Small intestine (tissue), 7 donors: ENCODE results near the gene NLRP13. TPM values are rescaled to one million over a fixed set of nuclear protein-coding genes. Genes with fewer than 3 reads are reported as not detected.

Experiments used
- DNase-seq, 2 donors: peaks; one replicate each; pipeline versions ENCODE4 v3.0.0 to v3.0.0-alpha.2; 2013
- FAIRE-seq: peaks from 2 replicates; lab custom pipeline; 2012; peaks lifted over from hg19 to GRCh38; lab: Jason Lieb, UNC
- H3K27ac ChIP-seq, 3 donors: one replicate each; pipeline ENCODE4 v1.5.1; 2013; ENCODE audit warnings: low read length in 2 of 3, mild to moderate bottlenecking in 2 of 3, control low read depth in 1 of 3, inconsistent platforms in 1 of 3, low read depth in 1 of 3, moderate library complexity in 1 of 3
- H3K27me3 ChIP-seq, 3 donors: one replicate each; pipeline ENCODE4 v1.6.1; 2013; ENCODE audit warnings: low read length in 3 of 3, inconsistent platforms in 1 of 3; ENCODE audit not compliant: control insufficient read depth in 3 of 3, insufficient read depth in 3 of 3
- H3K36me3 ChIP-seq, 3 donors: one replicate each; pipeline ENCODE4 v1.6.1; 2013; ENCODE audit warnings: low read length in 3 of 3, inconsistent platforms in 1 of 3, low read depth in 1 of 3, mild to moderate bottlenecking in 1 of 3, moderate library complexity in 1 of 3; ENCODE audit not compliant: control insufficient read depth in 3 of 3, insufficient read depth in 2 of 3
- H3K4me1 ChIP-seq, 3 donors: one replicate each; pipeline ENCODE4 v1.6.1; 2013; ENCODE audit warnings: low read length in 2 of 3, inconsistent platforms in 1 of 3, low read depth in 1 of 3, mild to moderate bottlenecking in 1 of 3, moderate library complexity in 1 of 3; ENCODE audit not compliant: control insufficient read depth in 3 of 3, insufficient read depth in 2 of 3
- H3K4me3 ChIP-seq, 3 donors: one replicate each; pipeline ENCODE4 v1.5.1; 2013; ENCODE audit warnings: low read length in 3 of 3, control low read depth in 1 of 3, inconsistent platforms in 1 of 3, low read depth in 1 of 3, mild to moderate bottlenecking in 1 of 3, moderate library complexity in 1 of 3
- H3K9me3 ChIP-seq, 2 donors: one replicate each; pipeline ENCODE4 v1.6.1; 2013; ENCODE audit warnings: low read depth in 1 of 2, low read length in 1 of 2; ENCODE audit not compliant: control insufficient read depth in 2 of 2, insufficient read depth in 1 of 2
- WGBS, 3 donors: extraction: QIAGEN DNeasy Blood & Tissue Kit; methylation state at CpG; one replicate each; pipeline ENCODE4 v1.1.7; 2013; 5-methylcytosine and 5-hydroxymethylcytosine counted together
- polyA plus RNA-seq, 4 donors: library from polyadenylated mRNA; stranded (reverse) in 3 of 4; unstranded in 1 of 4; fragments of 200-250 nt in 3 of 4; fragments of 120-200 nt in 1 of 4; gene quantifications; one replicate each; pipeline versions ENCODE4 v1.2.1 to v1.2.3, GENCODE V29; 2013
- donor health status: healthy with polysubstance abuse.
- donor health status: control.
- donor health status: control.
- donor health status: Bipolar disorder and iron deficiency.
- donor health status: healthy.

NLRP13 gene
- polyA plus RNA-seq, 4 donors, result not detected

- no peaks in the 10 kb centered on the region for H3K27me3 ChIP-seq
- no peaks in the 10 kb centered on the region for H3K36me3 ChIP-seq
- no peaks in the 10 kb centered on the region for H3K4me1 ChIP-seq
- no peak overlapping the region for H3K27ac ChIP-seq
- peaks cover 0 to 5% of the 10 kb centered on the region in 2 donors for H3K9me3 ChIP-seq
- no peak for FAIRE-seq
- DNase-seq, result no peak
- H3K4me3 ChIP-seq, result no peak overlapping the region
- 67 to 91% (median 74%) methylated on average over 4 of the region's 4 CpGs for WGBS, 3 donors
These were observed 49.5 kb downstream of the NLRP13 start for GRCh38 chr19:55882626-55883025.

- H3K36me3 ChIP-seq, result no peaks in the 10 kb centered on the region
- 57 to 63% (median 61%) methylated on average over 3 of the region's 3 CpGs for WGBS, 3 donors
- DNase-seq, result no peak
- H3K27ac ChIP-seq, result no peak overlapping the region
- no peaks in the 10 kb centered on the region for H3K27me3 ChIP-seq
- FAIRE-seq, result no peak
- H3K4me1 ChIP-seq, result no peaks in the 10 kb centered on the region
- no peak overlapping the region for H3K4me3 ChIP-seq
- H3K9me3 ChIP-seq, result peaks cover 0 to 9% of the 10 kb centered on the region in 2 donors
These were observed 54.9 kb downstream of the NLRP13 start for GRCh38 chr19:55877211-55877610.

- no peak overlapping the region for H3K27ac ChIP-seq
- DNase-seq (no peak), FAIRE-seq (no peak)
- no peaks in the 10 kb centered on the region for H3K4me1 ChIP-seq
- H3K36me3 ChIP-seq, result no peaks in the 10 kb centered on the region
- WGBS, 3 donors, result 80 to 88% (median 82%) methylated on average over 11 of the region's 11 CpGs
- no peak overlapping the region for H3K4me3 ChIP-seq
- peaks cover 0 to 12% of the 10 kb centered on the region in 2 donors for H3K9me3 ChIP-seq
- no peaks in the 10 kb centered on the region for H3K27me3 ChIP-seq
These were observed 61.4 kb downstream of the NLRP13 start for GRCh38 chr19:55870736-55871135.

- DNase-seq, result no peak
- H3K27ac ChIP-seq, result no peak overlapping the region
- FAIRE-seq, result no peak
- peaks cover 0 to 15% of the 10 kb centered on the region in 2 donors for H3K9me3 ChIP-seq
- H3K4me1 ChIP-seq, result no peaks in the 10 kb centered on the region
- no peaks in the 10 kb centered on the region for H3K27me3 ChIP-seq
- H3K4me3 ChIP-seq, result no peak overlapping the region
- WGBS, 3 donors, result 93 to 96% (median 94%) methylated on average over 7 of the region's 7 CpGs
- no peaks in the 10 kb centered on the region for H3K36me3 ChIP-seq
These were observed 65.0 kb downstream of the NLRP13 start for GRCh38 chr19:55867101-55867500.

- no peaks in the 10 kb centered on the region for H3K4me1 ChIP-seq
- FAIRE-seq, result no peak
These were observed 65.6 kb downstream of the NLRP13 start for GRCh38 chr19:55866521-55866920.

GRCh38 chr19:55858969-55859368 is 73.2 kb downstream of the NLRP13 start:
- no peaks in the 10 kb centered on the region for H3K36me3 ChIP-seq
- H3K4me3 ChIP-seq, result no peak overlapping the region
- peaks cover 0 to 27% of the 10 kb centered on the region in 2 donors for H3K9me3 ChIP-seq
- FAIRE-seq (no peak), DNase-seq (no peak)
- no peak overlapping the region for H3K27ac ChIP-seq
- no peaks in the 10 kb centered on the region for H3K27me3 ChIP-seq
- H3K4me1 ChIP-seq, result no peaks in the 10 kb centered on the region
- 64 to 65% (median 65%) methylated on average over 5 of the region's 5 CpGs for WGBS, 3 donors

More at GRCh38 chr19:55866521-55866920, 65.6 kb downstream of the NLRP13 start:
- no peak overlapping the region for H3K4me3 ChIP-seq
- no peak overlapping the region for H3K27ac ChIP-seq
- WGBS, 3 donors, result 45 to 55% (median 48%) methylated on average over 3 of the region's 3 CpGs
- H3K9me3 ChIP-seq, result peaks cover 0 to 14% of the 10 kb centered on the region in 2 donors
- no peaks in the 10 kb centered on the region for H3K27me3 ChIP-seq
- no peak for DNase-seq
- no peaks in the 10 kb centered on the region for H3K36me3 ChIP-seq

GRCh38 chr19:55858401-55858800 is 73.7 kb downstream of the NLRP13 start:
- no peaks in the 10 kb centered on the region for H3K4me1 ChIP-seq
- no peak overlapping the region for H3K27ac ChIP-seq
- no peak for DNase-seq
- H3K27me3 ChIP-seq, result no peaks in the 10 kb centered on the region
- peaks cover 0 to 28% of the 10 kb centered on the region in 2 donors for H3K9me3 ChIP-seq
- 90 to 94% (median 93%) methylated on average over 14 of the region's 14 CpGs for WGBS, 3 donors
- no peaks in the 10 kb centered on the region for H3K36me3 ChIP-seq
- no peak for FAIRE-seq
- H3K4me3 ChIP-seq, result no peak overlapping the region

GRCh38 chr19:55857974-55858373 is 74.2 kb downstream of the NLRP13 start:
- no peak overlapping the region for H3K4me3 ChIP-seq
- FAIRE-seq, result no peak
- WGBS, 3 donors, result 92 to 93% (median 92%) methylated on average over 23 of the region's 23 CpGs
- no peaks in the 10 kb centered on the region for H3K36me3 ChIP-seq
- no peaks in the 10 kb centered on the region for H3K4me1 ChIP-seq
- no peak for DNase-seq
- peaks cover 0 to 28% of the 10 kb centered on the region in 2 donors for H3K9me3 ChIP-seq
- H3K27ac ChIP-seq, result no peak overlapping the region
- no peaks in the 10 kb centered on the region for H3K27me3 ChIP-seq

- WGBS, 3 donors, result 70 to 77% (median 71%) methylated on average over 4 of the region's 4 CpGs
- FAIRE-seq (no peak), DNase-seq (no peak)
These were observed 75.0 kb downstream of the NLRP13 start for GRCh38 chr19:55857149-55857548.

More at GRCh38 chr19:55857149-55857548, 75.0 kb downstream of the NLRP13 start:
- H3K4me1 ChIP-seq, result no peaks in the 10 kb centered on the region
- no peak overlapping the region for H3K4me3 ChIP-seq
- H3K36me3 ChIP-seq, result no peaks in the 10 kb centered on the region
- no peak overlapping the region for H3K27ac ChIP-seq
- H3K27me3 ChIP-seq, result no peaks in the 10 kb centered on the region
- peaks cover 0 to 28% of the 10 kb centered on the region in 2 donors for H3K9me3 ChIP-seq
